SK-N-SH treated with all-trans-retinoic acid at 6 μM for 48 hours (cell line): ENCODE results near the gene ASB18.

Source experiments
- ATAC-seq: fragments of 200-7000 bp; cut with Tn5 transposase; 3 replicates; pipeline ENCODE4 v1.9.1; 2020; ENCODE audit warnings: mild to moderate bottlenecking, moderate library complexity
- BACH2 ChIP-seq: fragments of 250-450 bp; sonication (Bioruptor Pico); IDR thresholded peaks from 2 replicates; pipeline ENCODE4 v1.9.0; 2021; ENCODE audit warnings: mild to moderate bottlenecking, borderline replicate concordance
- CREB5 ChIP-seq: fragments of 250-450 bp; sonication (Bioruptor Pico); IDR thresholded peaks from 2 replicates; pipeline ENCODE4 v1.5.1; 2020; ENCODE audit warnings: low read depth, mild to moderate bottlenecking, moderate library complexity
- CSDC2 ChIP-seq: fragments of 250-450 bp; sonication (Bioruptor Pico); IDR thresholded peaks from 2 replicates; pipeline ENCODE4 v1.5.0; 2020; ENCODE audit warnings: mild to moderate bottlenecking, moderate library complexity
- CSRNP3 ChIP-seq: fragments of 250-450 bp; sonication (Bioruptor Pico); IDR thresholded peaks from 2 replicates; pipeline ENCODE4 v1.5.1; 2021; ENCODE audit warnings: mild to moderate bottlenecking, moderate library complexity
- ESRRG ChIP-seq: fragments of 250-450 bp; sonication (Bioruptor Pico); IDR thresholded peaks from 2 replicates; pipeline ENCODE4 v1.6.1; 2021; ENCODE audit warnings: mild to moderate bottlenecking
- GLIS3 ChIP-seq: fragments of 250-450 bp; sonication (Bioruptor Pico); IDR thresholded peaks from 2 replicates; pipeline ENCODE4 v1.5.0; 2020; ENCODE audit warnings: mild to moderate bottlenecking, moderate library complexity
- ISL1 ChIP-seq: fragments of 250-450 bp; sonication (Bioruptor Pico); IDR thresholded peaks from 2 replicates; pipeline ENCODE4 v2.1.2; 2022; ENCODE audit warnings: mild to moderate bottlenecking, moderate library complexity
- OSR1 ChIP-seq: fragments of 250-450 bp; sonication (Bioruptor Pico); IDR thresholded peaks from 2 replicates; pipeline ENCODE4 v1.8.0; 2022; ENCODE audit warnings: moderate library complexity, mild to moderate bottlenecking, inconsistent platforms
- POU6F1 ChIP-seq: fragments of 250-450 bp; sonication (Bioruptor Pico); IDR thresholded peaks from 2 replicates; pipeline ENCODE4 v1.8.0; 2021; ENCODE audit warnings: low read depth, mild to moderate bottlenecking, moderate library complexity, borderline replicate concordance
- PPARA ChIP-seq: fragments of 250-450 bp; sonication (Bioruptor Pico); IDR thresholded peaks from 2 replicates; pipeline ENCODE4 v1.5.0; 2020; ENCODE audit warnings: mild to moderate bottlenecking, borderline replicate concordance
- RARB ChIP-seq: fragments of 250-450 bp; sonication (Bioruptor Pico); IDR thresholded peaks from 2 replicates; pipeline ENCODE4 v1.8.0; 2021; ENCODE audit warnings: mild to moderate bottlenecking, moderate library complexity
- TCF4 ChIP-seq: fragments of 250-450 bp; sonication (Bioruptor Pico); IDR thresholded peaks from 2 replicates; pipeline ENCODE4 v1.8.0; 2021; ENCODE audit warnings: mild to moderate bottlenecking, moderate library complexity, borderline replicate concordance
- TOX ChIP-seq: fragments of 250-450 bp; sonication (Bioruptor Pico); IDR thresholded peaks from 2 replicates; pipeline ENCODE4 v1.8.0; 2021; ENCODE audit warnings: mild to moderate bottlenecking, moderate library complexity, borderline replicate concordance
- ZFP3 ChIP-seq: fragments of 250-450 bp; sonication (Bioruptor Pico); IDR thresholded peaks from 2 replicates; pipeline ENCODE4 v1.5.0; 2020; ENCODE audit warnings: mild to moderate bottlenecking, moderate library complexity
- ZFP30 ChIP-seq: fragments of 450-650 bp; formaldehyde crosslinking; IDR thresholded peaks from 2 replicates; pipeline ENCODE4 v1.5.0; 2022; ENCODE audit warnings: mild to moderate bottlenecking, moderate library complexity
- ZNF565 ChIP-seq: fragments of 450-650 bp; formaldehyde crosslinking; conservative IDR thresholded peaks from 2 replicates; pipeline ENCODE4 v1.5.0; 2020; ENCODE audit warnings: low read depth, mild to moderate bottlenecking, moderate library complexity
- ZNF70 ChIP-seq: fragments of 450-650 bp; formaldehyde crosslinking; IDR thresholded peaks from 2 replicates; pipeline ENCODE4 v1.5.0; 2020; ENCODE audit warnings: mild to moderate bottlenecking, moderate library complexity
- ZNF8 ChIP-seq: fragments of 450-650 bp; formaldehyde crosslinking; IDR thresholded peaks from 2 replicates; pipeline ENCODE4 v1.5.0; 2020; ENCODE audit warnings: mild to moderate bottlenecking, moderate library complexity
- TF ChIP-seq, protein P1 (sequence below): fragments of 250-450 bp; sonication (Bioruptor Pico); IDR thresholded peaks from 2 replicates; pipeline ENCODE4 v1.5.0; 2020; ENCODE audit warnings: mild to moderate bottlenecking, moderate library complexity

ASB18 gene

GRCh38 chr2:236172255-236173035 lies 91.8 kb downstream of the ASB18 start:
- TF ChIP-seq CSRNP3 (CRISPR knock-in tag) (no peak), RARB (CRISPR knock-in tag) (no peak)
- no peak for ATAC-seq

DNA sequence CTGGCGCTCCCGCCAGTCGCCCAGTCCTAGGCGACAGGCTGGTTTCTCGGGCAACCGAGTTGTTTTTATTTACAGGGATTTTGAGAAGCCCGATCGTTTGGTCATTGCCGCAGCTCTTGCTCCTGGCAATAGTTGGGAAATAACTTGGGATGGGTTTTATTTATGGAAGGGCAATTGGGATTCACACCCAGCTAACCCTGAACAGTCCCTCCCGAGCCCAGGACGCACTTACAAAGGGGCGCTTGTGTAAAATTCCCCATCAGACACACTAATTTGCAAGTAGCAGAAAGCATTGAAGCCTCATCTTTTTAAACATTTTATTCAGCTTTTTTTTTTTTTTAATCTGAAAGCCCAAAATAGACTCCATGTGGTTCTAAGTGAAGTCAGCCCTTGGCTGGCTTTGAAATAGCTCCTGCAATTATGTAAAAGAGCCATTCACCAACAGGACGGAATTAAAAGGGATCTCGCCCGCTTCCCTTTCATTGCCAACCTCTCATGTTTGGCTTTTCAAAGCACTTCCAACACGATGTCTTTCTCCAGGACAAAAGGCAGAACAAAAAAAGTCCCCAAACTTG lies 92.4 kb downstream of the ASB18 start:
- no peak for TF ChIP-seq CSRNP3 (CRISPR knock-in tag)
- TF ChIP-seq, all 23 proteins: peak for 0
- ATAC-seq = no peak

- TF ChIP-seq CSRNP3 (CRISPR knock-in tag) (no peak), ZNF70 (no peak), PPARA (no peak)
- TF ChIP-seq, all 23 proteins: peak for 0
- no peak for ATAC-seq
Measured at GRCh38 chr2:236171181-236171679, 93.0 kb downstream of the ASB18 start.

- ATAC-seq = no peak
Measured at GRCh38 chr2:236170590-236171165, 93.5 kb downstream of the ASB18 start.

More at GRCh38 chr2:236170590-236171165, 93.5 kb downstream of the ASB18 start:
- TF ChIP-seq ZFP3 (no peak), RARB (CRISPR knock-in tag) (no peak), ZNF565 (CRISPR knock-in tag) (no peak), OSR1 (no peak), TOX (no peak), GLIS3 (CRISPR knock-in tag) (no peak), CREB5 (no peak), TCF4 (no peak), ESRRG (CRISPR knock-in tag) (no peak), BACH2 (CRISPR knock-in tag) (no peak), POU6F1 (CRISPR knock-in tag) (no peak), ISL1 (CRISPR knock-in tag) (no peak), PPARA (no peak), ZFP30 (CRISPR knock-in tag) (no peak), ZNF8 (CRISPR knock-in tag) (no peak), ZNF70 (no peak), CSDC2 (no peak)
- TF ChIP-seq, protein P1, sequence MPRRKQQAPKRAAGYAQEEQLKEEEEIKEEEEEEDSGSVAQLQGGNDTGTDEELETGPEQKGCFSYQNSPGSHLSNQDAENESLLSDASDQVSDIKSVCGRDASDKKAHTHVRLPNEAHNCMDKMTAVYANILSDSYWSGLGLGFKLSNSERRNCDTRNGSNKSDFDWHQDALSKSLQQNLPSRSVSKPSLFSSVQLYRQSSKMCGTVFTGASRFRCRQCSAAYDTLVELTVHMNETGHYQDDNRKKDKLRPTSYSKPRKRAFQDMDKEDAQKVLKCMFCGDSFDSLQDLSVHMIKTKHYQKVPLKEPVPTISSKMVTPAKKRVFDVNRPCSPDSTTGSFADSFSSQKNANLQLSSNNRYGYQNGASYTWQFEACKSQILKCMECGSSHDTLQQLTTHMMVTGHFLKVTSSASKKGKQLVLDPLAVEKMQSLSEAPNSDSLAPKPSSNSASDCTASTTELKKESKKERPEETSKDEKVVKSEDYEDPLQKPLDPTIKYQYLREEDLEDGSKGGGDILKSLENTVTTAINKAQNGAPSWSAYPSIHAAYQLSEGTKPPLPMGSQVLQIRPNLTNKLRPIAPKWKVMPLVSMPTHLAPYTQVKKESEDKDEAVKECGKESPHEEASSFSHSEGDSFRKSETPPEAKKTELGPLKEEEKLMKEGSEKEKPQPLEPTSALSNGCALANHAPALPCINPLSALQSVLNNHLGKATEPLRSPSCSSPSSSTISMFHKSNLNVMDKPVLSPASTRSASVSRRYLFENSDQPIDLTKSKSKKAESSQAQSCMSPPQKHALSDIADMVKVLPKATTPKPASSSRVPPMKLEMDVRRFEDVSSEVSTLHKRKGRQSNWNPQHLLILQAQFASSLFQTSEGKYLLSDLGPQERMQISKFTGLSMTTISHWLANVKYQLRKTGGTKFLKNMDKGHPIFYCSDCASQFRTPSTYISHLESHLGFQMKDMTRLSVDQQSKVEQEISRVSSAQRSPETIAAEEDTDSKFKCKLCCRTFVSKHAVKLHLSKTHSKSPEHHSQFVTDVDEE (CRISPR knock-in tag) = no peak
